Activated naive CD4-positive, alpha-beta T cell treated with anti-CD3 and anti-CD28 coated beads, Interleukin-2, amount 50 U/mL, for 16 hours (primary cell): ENCODE measurements around the gene IRF3.

Source experiments
- DNase-seq: peaks from one replicate; pipeline ENCODE4 v3.0.0-alpha.2; 2020

IRF3 gene

GRCh38 chr19:49614096-49614833 lies 51.4 kb downstream of the IRF3 start:
- DNase-seq, result no peak

- DNase-seq, result no peak
Observed at GRCh38 chr19:49613374-49613773, 52.3 kb downstream of the IRF3 start.
